GM12872 (cell line): Measurements from ENCODE around the gene LAMA2.

Source experiments
- CTCF ChIP-seq: IDR thresholded peaks from 3 replicates; pipeline ENCODE4 v1.5.1; 2011; ENCODE audit warnings: low read depth, mild to moderate bottlenecking, low read length, moderate library complexity; ENCODE audit not compliant: insufficient read depth

LAMA2 gene

GRCh38 chr6:129429956-129430355, 547.0 kb downstream of the LAMA2 start:
- no peak for TF ChIP-seq CTCF

GRCh38 chr6:129432738-129433137, 549.8 kb downstream of the LAMA2 start:
- TF ChIP-seq CTCF: peak; percentile 44; the same call in 2 of the 3 replicates

GRCh38 chr6:129434091-129434490, 551.2 kb downstream of the LAMA2 start:
- no peak for TF ChIP-seq CTCF

- TF ChIP-seq CTCF: no peak
Observed at GRCh38 chr6:129440691-129441090, 557.8 kb downstream of the LAMA2 start.

GRCh38 chr6:129444683-129445082, 561.7 kb downstream of the LAMA2 start:
- TF ChIP-seq CTCF: no peak

- no peak for TF ChIP-seq CTCF
Observed at GRCh38 chr6:129446272-129447197, 563.6 kb downstream of the LAMA2 start.

GRCh38 chr6:129447198-129447565, 564.2 kb downstream of the LAMA2 start:
- no peak for TF ChIP-seq CTCF
